WTC11 (cell line): ENCODE measurements around the gene FHAD1.

Experiments used
- AFF4 ChIP-seq: sonication (generic); formaldehyde crosslinking; IDR thresholded peaks from 2 replicates; pipeline ENCODE4 v1.8.1; 2023; ENCODE audit warnings: mild to moderate bottlenecking, missing genetic modification reagents, borderline replicate concordance
- ATF1 ChIP-seq: sonication (generic); formaldehyde crosslinking; IDR thresholded peaks from 2 replicates; pipeline ENCODE4 v1.8.1; 2023; ENCODE audit warnings: mild to moderate bottlenecking, moderate library complexity, missing genetic modification reagents
- ATF6 ChIP-seq: sonication (generic); formaldehyde crosslinking; IDR thresholded peaks from 2 replicates; pipeline ENCODE4 v1.8.1; 2023; ENCODE audit warnings: mild to moderate bottlenecking, missing genetic modification reagents
- CREB1 ChIP-seq: sonication (generic); formaldehyde crosslinking; IDR thresholded peaks from 2 replicates; pipeline ENCODE4 v1.8.0; 2023; ENCODE audit warnings: mild to moderate bottlenecking, missing genetic modification reagents
- CTCF ChIP-seq: fragments of 200-600 bp; IDR thresholded peaks from 2 replicates; pipeline ENCODE4 v1.8.0; 2022; ENCODE audit warnings: antibody characterized with exemption
- NFYB ChIP-seq: sonication (generic); formaldehyde crosslinking; conservative IDR thresholded peaks from 2 replicates; pipeline ENCODE4 v1.8.0; 2022; ENCODE audit warnings: low read depth, missing genetic modification reagents
- NR2C2 ChIP-seq: sonication (generic); formaldehyde crosslinking; IDR thresholded peaks from 2 replicates; pipeline ENCODE4 v1.8.0; 2022; ENCODE audit warnings: mild to moderate bottlenecking, missing genetic modification reagents
- RORB ChIP-seq: fragments of 250-450 bp; sonication (Bioruptor Pico); IDR thresholded peaks from 2 replicates; pipeline ENCODE4 v1.9.0; 2021; ENCODE audit warnings: mild to moderate bottlenecking
- USF2 ChIP-seq: sonication (generic); formaldehyde crosslinking; IDR thresholded peaks from 2 replicates; pipeline ENCODE4 v1.8.1; 2023; ENCODE audit warnings: mild to moderate bottlenecking, missing genetic modification reagents, moderate library complexity
- ZNF423 ChIP-seq: fragments of 250-450 bp; sonication (Bioruptor Pico); IDR thresholded peaks from 2 replicates; pipeline ENCODE4 v2.1.2; 2022; ENCODE audit warnings: mild to moderate bottlenecking, moderate library complexity
- TF ChIP-seq, protein P1 (sequence below): sonication (generic); formaldehyde crosslinking; IDR thresholded peaks from 2 replicates; pipeline ENCODE4 v1.8.0; 2022; ENCODE audit warnings: missing genetic modification reagents
- TF ChIP-seq, protein P2 (sequence below): sonication (generic); formaldehyde crosslinking; IDR thresholded peaks from 2 replicates; pipeline ENCODE4 v1.8.1; 2023; ENCODE audit warnings: mild to moderate bottlenecking, moderate library complexity, missing genetic modification reagents

- TF ChIP-seq CTCF (no peak), RORB (CRISPR knock-in tag) (no peak), NFYB (CRISPR knock-in tag) (no peak), ATF1 (CRISPR knock-in tag) (no peak), ATF6 (no peak), ZNF423 (no peak), AFF4 (no peak), NR2C2 (CRISPR knock-in tag) (no peak), CREB1 (CRISPR knock-in tag) (no peak), USF2 (CRISPR knock-in tag) (no peak)
- TF ChIP-seq, protein P1, sequence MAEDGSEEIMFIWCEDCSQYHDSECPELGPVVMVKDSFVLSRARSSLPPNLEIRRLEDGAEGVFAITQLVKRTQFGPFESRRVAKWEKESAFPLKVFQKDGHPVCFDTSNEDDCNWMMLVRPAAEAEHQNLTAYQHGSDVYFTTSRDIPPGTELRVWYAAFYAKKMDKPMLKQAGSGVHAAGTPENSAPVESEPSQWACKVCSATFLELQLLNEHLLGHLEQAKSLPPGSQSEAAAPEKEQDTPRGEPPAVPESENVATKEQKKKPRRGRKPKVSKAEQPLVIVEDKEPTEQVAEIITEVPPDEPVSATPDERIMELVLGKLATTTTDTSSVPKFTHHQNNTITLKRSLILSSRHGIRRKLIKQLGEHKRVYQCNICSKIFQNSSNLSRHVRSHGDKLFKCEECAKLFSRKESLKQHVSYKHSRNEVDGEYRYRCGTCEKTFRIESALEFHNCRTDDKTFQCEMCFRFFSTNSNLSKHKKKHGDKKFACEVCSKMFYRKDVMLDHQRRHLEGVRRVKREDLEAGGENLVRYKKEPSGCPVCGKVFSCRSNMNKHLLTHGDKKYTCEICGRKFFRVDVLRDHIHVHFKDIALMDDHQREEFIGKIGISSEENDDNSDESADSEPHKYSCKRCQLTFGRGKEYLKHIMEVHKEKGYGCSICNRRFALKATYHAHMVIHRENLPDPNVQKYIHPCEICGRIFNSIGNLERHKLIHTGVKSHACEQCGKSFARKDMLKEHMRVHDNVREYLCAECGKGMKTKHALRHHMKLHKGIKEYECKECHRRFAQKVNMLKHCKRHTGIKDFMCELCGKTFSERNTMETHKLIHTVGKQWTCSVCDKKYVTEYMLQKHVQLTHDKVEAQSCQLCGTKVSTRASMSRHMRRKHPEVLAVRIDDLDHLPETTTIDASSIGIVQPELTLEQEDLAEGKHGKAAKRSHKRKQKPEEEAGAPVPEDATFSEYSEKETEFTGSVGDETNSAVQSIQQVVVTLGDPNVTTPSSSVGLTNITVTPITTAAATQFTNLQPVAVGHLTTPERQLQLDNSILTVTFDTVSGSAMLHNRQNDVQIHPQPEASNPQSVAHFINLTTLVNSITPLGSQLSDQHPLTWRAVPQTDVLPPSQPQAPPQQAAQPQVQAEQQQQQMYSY = no peak
- TF ChIP-seq, protein P2, sequence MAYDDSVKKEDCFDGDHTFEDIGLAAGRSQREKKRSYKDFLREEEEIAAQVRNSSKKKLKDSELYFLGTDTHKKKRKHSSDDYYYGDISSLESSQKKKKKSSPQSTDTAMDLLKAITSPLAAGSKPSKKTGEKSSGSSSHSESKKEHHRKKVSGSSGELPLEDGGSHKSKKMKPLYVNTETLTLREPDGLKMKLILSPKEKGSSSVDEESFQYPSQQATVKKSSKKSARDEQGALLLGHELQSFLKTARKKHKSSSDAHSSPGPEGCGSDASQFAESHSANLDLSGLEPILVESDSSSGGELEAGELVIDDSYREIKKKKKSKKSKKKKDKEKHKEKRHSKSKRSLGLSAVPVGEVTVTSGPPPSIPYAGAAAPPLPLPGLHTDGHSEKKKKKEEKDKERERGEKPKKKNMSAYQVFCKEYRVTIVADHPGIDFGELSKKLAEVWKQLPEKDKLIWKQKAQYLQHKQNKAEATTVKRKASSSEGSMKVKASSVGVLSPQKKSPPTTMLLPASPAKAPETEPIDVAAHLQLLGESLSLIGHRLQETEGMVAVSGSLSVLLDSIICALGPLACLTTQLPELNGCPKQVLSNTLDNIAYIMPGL (CRISPR knock-in tag) = no peak
Observed at GRCh38 chr1:15357612-15358207, 110.7 kb downstream of the FHAD1 start.
